HEK293T (cell line): ENCODE results near the gene PPP1R10.

ENCODE experiments used
- BHLHE40 ChIP-seq: fragments of 450-650 bp; IDR thresholded peaks from 2 replicates; pipeline ENCODE4 v1.6.1; 2016; ENCODE audit warnings: mild to moderate bottlenecking, moderate library complexity, borderline replicate concordance
- CTBP1 ChIP-seq: fragments of 450-650 bp; IDR thresholded peaks from 2 replicates; pipeline ENCODE4 v1.6.1; 2016; ENCODE audit warnings: borderline replicate concordance
- ELF4 ChIP-seq: fragments of 450-650 bp; IDR thresholded peaks from 2 replicates; pipeline ENCODE4 v1.6.1; 2017; ENCODE audit warnings: antibody characterized with exemption
- FOXA1 ChIP-seq: fragments of 450-650 bp; IDR thresholded peaks from 2 replicates; pipeline ENCODE4 v1.6.1; 2016; ENCODE audit warnings: mild to moderate bottlenecking
- FOXM1 ChIP-seq: fragments of 450-650 bp; IDR thresholded peaks from 2 replicates; pipeline ENCODE4 v1.6.1; 2017; ENCODE audit warnings: mild to moderate bottlenecking, borderline replicate concordance
- HDGF ChIP-seq: fragments of 450-650 bp; IDR thresholded peaks from 2 replicates; pipeline ENCODE4 v1.6.1; 2017; ENCODE audit warnings: antibody characterized with exemption, borderline replicate concordance
- LEF1 ChIP-seq: fragments of 450-650 bp; IDR thresholded peaks from 2 replicates; pipeline ENCODE4 v1.6.1; 2017; ENCODE audit warnings: mild to moderate bottlenecking, borderline replicate concordance
- NFRKB ChIP-seq: fragments of 450-650 bp; IDR thresholded peaks from 2 replicates; pipeline ENCODE4 v1.6.1; 2016; ENCODE audit warnings: mild to moderate bottlenecking, moderate library complexity
- SP1 ChIP-seq: fragments of 450-650 bp; IDR thresholded peaks from 2 replicates; pipeline ENCODE4 v1.6.1; 2017
- SUZ12 ChIP-seq: fragments of 450-650 bp; IDR thresholded peaks from 2 replicates; pipeline ENCODE4 v1.6.1; 2016; ENCODE audit warnings: mild to moderate bottlenecking
- TARDBP ChIP-seq: fragments of 450-650 bp; IDR thresholded peaks from 2 replicates; pipeline ENCODE4 v1.6.1; 2016

DNA sequence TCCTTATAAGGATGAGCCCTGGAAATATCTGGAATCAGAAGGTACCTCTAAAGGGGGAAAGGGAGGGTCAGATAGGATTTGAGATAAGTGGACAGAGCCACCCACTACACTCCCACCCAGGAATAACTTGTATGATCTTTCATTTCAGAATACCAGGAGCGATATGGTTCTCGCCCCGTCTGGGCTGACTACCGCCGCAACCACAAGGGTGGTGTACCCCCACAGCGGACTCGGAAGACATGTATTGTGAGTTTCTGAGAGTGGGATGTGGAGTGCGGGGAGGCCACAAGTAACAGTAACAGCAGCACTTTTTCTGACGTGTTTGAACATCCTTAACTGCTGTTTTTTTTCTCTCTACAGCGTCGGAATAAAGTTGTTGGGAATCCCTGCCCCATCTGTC is 2.5 kb upstream of the PPP1R10 start:
- TF ChIP-seq FOXM1: no peak
- no peak for TF ChIP-seq LEF1
- no peak for TF ChIP-seq TARDBP
- TF ChIP-seq FOXA1: no peak
- TF ChIP-seq CTBP1: no peak
- TF ChIP-seq NFRKB: no peak
- TF ChIP-seq SUZ12: no peak
- TF ChIP-seq SP1: no peak
- no peak for TF ChIP-seq BHLHE40
- no peak for TF ChIP-seq HDGF
- TF ChIP-seq ELF4: no peak
